Psoas muscle (tissue), 8 donors: Measurements from ENCODE around the gene CFAP74. TPM values are rescaled to one million over a fixed set of nuclear protein-coding genes. Genes with fewer than 3 reads are reported as not detected.
A peak's percentile ranks its signal among the peaks of the same experiment; 100 is the strongest.

Experiments used
- ATAC-seq, 4 donors: fragments of 200-7000 bp; cut with Tn5 transposase; one replicate each; pipeline ENCODE4 v1.9.1; 2020; ENCODE audit warnings: moderate library complexity in 3 of 4, mild to moderate bottlenecking in 2 of 4
- DNase-seq, 2 donors: peaks; one replicate each; pipeline ENCODE4 v3.0.0-alpha.2; 2020
- H3K27ac ChIP-seq: fragments of 200-600 bp; one replicate; pipeline ENCODE4 v1.8.0; 2022
- H3K27me3 ChIP-seq, 3 donors: fragments of 200-600 bp in 1 of 3; one replicate each; pipeline versions ENCODE4 v1.6.1 to v1.8.0; 2013 to 2022; ENCODE audit warnings: low read length in 2 of 3, mild to moderate bottlenecking in 2 of 3, moderate library complexity in 1 of 3; ENCODE audit not compliant: insufficient read depth in 3 of 3
- H3K36me3 ChIP-seq, 2 donors: fragments of 200-600 bp in 1 of 2; one replicate each; pipeline versions ENCODE4 v1.6.1 to v1.8.0; 2013 to 2022; ENCODE audit warnings: low read depth in 1 of 2, mild to moderate bottlenecking in 1 of 2, moderate library complexity in 1 of 2; ENCODE audit not compliant: insufficient read depth in 1 of 2
- H3K4me1 ChIP-seq: fragments of 200-600 bp; one replicate; pipeline ENCODE4 v1.8.0; 2022
- H3K4me3 ChIP-seq: fragments of 200-600 bp; one replicate; pipeline ENCODE4 v1.8.0; 2022; ENCODE audit warnings: mild to moderate bottlenecking
- H3K9me3 ChIP-seq: fragments of 200-600 bp; one replicate; pipeline ENCODE4 v1.8.0; 2022
- WGBS, 3 donors: extraction: QIAGEN DNeasy Blood & Tissue Kit; methylation state at CpG; one replicate each; pipeline versions ENCODE4 v1.1.6 to v1.1.7; 2013; 5-methylcytosine and 5-hydroxymethylcytosine counted together
- intact Hi-C, 2 donors: fragments of 100-400 bp; cut with DNase I; formaldehyde crosslinking; loops; one replicate each; pipeline versions ENCODE4 v1.11.0 to v1.14.2; 2022
- polyA plus RNA-seq, 3 donors: library from polyadenylated mRNA; stranded (reverse); fragments of 200-250 nt; gene quantifications; one replicate each; pipeline ENCODE4 v1.2.3, GENCODE V29; 2013
- total RNA-seq, 4 donors: library from RNA; stranded (reverse); fragmentation: NEBNext Ultra II Directional in 2 of 4; extraction: Animal tissue kit (Norgen Biotek cat#: 25700) in 2 of 4; gene quantifications; one replicate each; pipeline versions ENCODE4 v1.2.1 to v1.2.4, GENCODE V29; 2021 to 2023
- TF ChIP-seq, protein P1 (sequence below): fragments of 200-600 bp; IDR thresholded peaks from one replicate; pipeline ENCODE4 v1.8.0; 2022; ENCODE audit warnings: antibody characterized with exemption
- donor health status: healthy with polysubstance abuse.
- donor health status: DM: no; HTN: no; CAD: no; lungs with moderate emphysema.
- donor health status: Bipolar disorder and iron deficiency.
- donor health status: healthy.
- donor health status: DM: yes; HTN: yes; CAD: no.
- donor health status: DM: no; HTN: no; CAD: no.
- donor health status: DM: no; HTN: no; CAD: no.
- donor health status: DM: yes; HTN: yes; CAD: no.

The CFAP74 gene
- total and polyA plus RNA-seq, 7 donors, result 0.01 to 0.05 TPM; not detected in 5

DNA sequence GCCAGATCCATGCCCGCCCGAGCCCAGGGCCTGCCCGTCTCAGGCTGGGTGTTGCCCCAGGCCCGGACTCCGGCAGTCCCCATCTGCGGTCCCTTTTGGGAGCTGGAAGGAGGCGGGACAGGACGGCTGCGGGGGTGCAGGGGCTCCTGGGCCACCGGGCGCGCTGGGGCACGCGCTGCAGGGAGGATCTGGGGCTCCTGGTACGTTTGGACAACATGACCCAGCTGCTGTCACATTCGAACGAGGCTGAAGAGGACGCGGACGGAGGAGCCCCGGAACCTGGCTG lies 95.1 kb downstream of the CFAP74 start:
- Histone ChIP-seq H3K9me3 (no peaks in the 10 kb centered on the region), H3K27ac (peak overlapping the region; percentile 95), H3K27me3 (no peaks in the 10 kb centered on the region), H3K36me3 (no peaks in the 10 kb centered on the region), H3K4me1 (peaks cover 32% of the 10 kb centered on the region), H3K4me3 (peak overlapping the region; percentile 88)
- WGBS, 3 donors, result 5 to 6% (median 6%) methylated on average over 16 to 21 of the region's 21 CpGs
- peak in 3 of 4 donors; percentile 3 to 25 (median 14) for ATAC-seq
- intact Hi-C loops, result loop anchor here in 1 of 2 donors (5.0 kb wide), 1 partner anchor 151 kb away; no protein-coding TSS in a partner anchor
- DNase-seq, result peak in 1 of 2 donors; percentile 70
- TF ChIP-seq, protein P1, sequence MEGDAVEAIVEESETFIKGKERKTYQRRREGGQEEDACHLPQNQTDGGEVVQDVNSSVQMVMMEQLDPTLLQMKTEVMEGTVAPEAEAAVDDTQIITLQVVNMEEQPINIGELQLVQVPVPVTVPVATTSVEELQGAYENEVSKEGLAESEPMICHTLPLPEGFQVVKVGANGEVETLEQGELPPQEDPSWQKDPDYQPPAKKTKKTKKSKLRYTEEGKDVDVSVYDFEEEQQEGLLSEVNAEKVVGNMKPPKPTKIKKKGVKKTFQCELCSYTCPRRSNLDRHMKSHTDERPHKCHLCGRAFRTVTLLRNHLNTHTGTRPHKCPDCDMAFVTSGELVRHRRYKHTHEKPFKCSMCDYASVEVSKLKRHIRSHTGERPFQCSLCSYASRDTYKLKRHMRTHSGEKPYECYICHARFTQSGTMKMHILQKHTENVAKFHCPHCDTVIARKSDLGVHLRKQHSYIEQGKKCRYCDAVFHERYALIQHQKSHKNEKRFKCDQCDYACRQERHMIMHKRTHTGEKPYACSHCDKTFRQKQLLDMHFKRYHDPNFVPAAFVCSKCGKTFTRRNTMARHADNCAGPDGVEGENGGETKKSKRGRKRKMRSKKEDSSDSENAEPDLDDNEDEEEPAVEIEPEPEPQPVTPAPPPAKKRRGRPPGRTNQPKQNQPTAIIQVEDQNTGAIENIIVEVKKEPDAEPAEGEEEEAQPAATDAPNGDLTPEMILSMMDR, result no peak

DNA sequence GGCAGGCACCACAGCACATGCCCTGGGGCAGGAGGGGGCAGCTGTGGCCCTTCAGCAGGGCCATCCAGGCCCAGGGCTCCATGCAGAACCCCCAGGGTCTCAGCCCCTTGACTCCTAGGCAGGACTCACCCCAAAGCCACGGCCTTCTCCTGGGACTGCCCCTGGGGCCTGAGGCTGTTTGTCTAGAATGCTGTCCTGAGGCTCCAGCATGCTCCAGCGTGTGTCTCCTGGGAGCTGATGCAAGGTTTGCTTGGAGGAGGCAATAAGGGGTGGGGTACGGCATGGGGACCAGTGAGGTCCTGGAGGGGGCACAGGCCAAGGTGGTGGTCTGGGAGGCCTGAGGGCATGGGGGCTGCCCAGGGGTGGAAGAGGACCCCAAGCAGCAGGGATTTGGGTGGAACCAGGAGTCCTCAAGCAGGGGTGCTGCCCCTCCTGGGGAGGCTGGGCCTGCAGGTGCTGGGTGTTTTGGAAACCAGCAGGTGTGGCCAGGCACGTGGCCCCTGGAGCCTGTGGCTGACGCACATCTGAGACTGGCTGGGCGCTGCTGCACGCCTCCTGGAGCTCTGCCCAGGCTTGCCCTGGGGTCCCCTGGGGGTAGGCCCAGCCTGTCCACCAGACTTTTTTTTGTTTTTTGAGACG lies 96.4 kb downstream of the CFAP74 start:
- Histone ChIP-seq H3K4me1 (peaks cover 32% of the 10 kb centered on the region), H3K4me3 (no peak overlapping the region), H3K27me3 (no peaks in the 10 kb centered on the region), H3K27ac (peak overlapping the region; percentile 95), H3K9me3 (no peaks in the 10 kb centered on the region), H3K36me3 (no peaks in the 10 kb centered on the region)
- no peak for ATAC-seq
- intact Hi-C loops, result loop anchor here (2.0 to 5.0 kb wide), 2 partner anchors 128 to 150 kb away; partner anchors contain the start of gene NADK (in 1 of the 2)
- WGBS, 3 donors, result 66 to 75% (median 67%) methylated on average over 8 of the region's 8 CpGs
- TF ChIP-seq, protein P1, result no peak
- peak in 1 of 2 donors; percentile 59 for DNase-seq

DNA sequence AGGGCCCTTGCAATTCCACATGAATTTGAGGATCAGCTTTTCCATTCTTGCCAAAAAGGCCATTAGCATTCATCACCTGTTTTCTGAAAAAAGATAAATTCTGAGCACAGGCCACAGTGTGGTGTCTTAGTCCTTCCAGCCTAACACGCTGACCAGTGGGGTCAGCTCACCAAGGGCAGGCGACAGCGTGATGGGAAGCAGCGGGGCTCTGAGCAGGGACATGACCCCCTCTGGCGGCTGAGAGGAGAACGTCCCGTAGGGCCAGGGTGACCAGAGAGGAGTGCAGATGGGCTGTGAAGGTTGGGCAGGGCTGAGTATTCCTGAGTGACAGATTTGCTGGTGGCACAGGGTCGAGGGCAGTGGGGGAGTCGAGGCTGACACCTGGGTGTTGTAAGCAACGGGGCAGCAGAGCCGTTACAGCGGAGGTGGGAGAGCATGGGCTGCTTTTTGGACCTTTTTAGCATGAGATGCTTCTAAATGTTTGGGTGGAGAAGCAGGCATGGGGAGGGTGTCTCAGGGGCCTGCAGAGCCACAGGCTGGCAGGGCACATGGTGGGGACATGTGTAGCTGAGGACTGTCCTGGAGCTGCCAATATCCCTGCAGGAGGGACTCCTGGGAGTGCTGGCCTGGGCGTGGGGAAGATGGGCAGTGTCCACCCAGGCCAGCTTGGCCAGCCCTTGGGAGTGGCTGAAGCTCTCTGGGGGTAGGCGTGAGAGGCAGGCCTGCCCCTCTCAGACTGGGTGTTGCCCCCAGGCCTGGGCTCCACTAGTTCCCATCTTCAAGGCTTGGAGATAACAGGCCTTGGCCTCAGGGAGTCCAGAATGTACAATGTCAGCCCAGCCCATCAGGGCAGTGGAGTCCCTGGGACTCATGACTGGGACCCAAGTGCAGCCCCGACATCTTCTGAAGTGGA lies 97.1 kb downstream of the CFAP74 start:
- H3K27ac ChIP-seq, result peak overlapping the region; percentile 32
- WGBS, 3 donors, result 16 to 18% (median 18%) methylated on average over 14 to 15 of the region's 15 CpGs
- no peaks in the 10 kb centered on the region for H3K27me3 ChIP-seq
- H3K4me3 ChIP-seq, result no peak overlapping the region
- intact Hi-C loops, result loop anchor here (1.0 to 5.0 kb wide), 3 partner anchors 128 to 153 kb away; partner anchors contain the start of gene NADK (in 1 of the 2)
- peaks cover 32% of the 10 kb centered on the region for H3K4me1 ChIP-seq
- DNase-seq (peak; percentile 87 to 93), ATAC-seq (peak; percentile 70 to 74 (median 72))
- TF ChIP-seq, protein P1, result peak; percentile 89
- H3K36me3 ChIP-seq, result no peaks in the 10 kb centered on the region
- no peaks in the 10 kb centered on the region for H3K9me3 ChIP-seq

DNA sequence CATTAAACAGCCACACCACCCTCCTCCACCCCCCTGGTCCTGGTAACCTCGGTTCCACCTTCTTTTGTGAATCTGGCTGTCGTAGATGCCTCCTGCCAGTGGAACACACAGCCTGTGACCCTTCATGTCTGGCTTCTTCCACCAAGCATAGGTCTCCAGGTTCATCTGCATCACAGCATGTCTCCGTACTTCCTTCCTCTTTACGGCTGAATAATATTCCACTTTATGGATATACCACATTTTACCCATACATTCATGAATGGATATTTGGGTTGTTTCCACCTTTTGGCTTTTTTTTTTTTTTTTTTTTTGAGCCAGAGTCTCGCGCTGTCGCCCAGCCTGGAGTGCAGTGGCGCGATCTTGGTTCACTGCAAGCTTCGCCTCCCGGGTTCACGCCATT lies 100.4 kb downstream of the CFAP74 start:
- Histone ChIP-seq H3K36me3 (no peaks in the 10 kb centered on the region), H3K4me1 (peaks cover 24% of the 10 kb centered on the region), H3K4me3 (no peak overlapping the region), H3K9me3 (no peaks in the 10 kb centered on the region), H3K27ac (no peak overlapping the region), H3K27me3 (no peaks in the 10 kb centered on the region)
- TF ChIP-seq, protein P1, result no peak
- ATAC-seq, result no peak
- WGBS, 3 donors, result 91 to 99% (median 96%) methylated on average over 12 of the region's 12 CpGs
- intact Hi-C loops, result no loop called here
- no peak for DNase-seq
